Spinal cord (tissue), 10 donors: ENCODE data around the gene POT1. TPM values are rescaled to one million over a fixed set of nuclear protein-coding genes. Genes with fewer than 3 reads are reported as not detected.

ENCODE experiments used
- DNase-seq, 6 donors: peaks; one replicate each; pipeline versions ENCODE4 v3.0.0 to v3.0.0-alpha.2; 2013 to 2015; ENCODE audit warnings: low spot score in 6 of 6, low read depth in 4 of 6
- H3K27ac ChIP-seq: one replicate; pipeline ENCODE4 v1.5.1; 2013; ENCODE audit warnings: low read depth, low read length, control low read depth
- H3K27me3 ChIP-seq: one replicate; pipeline ENCODE4 v1.6.1; 2013; ENCODE audit warnings: low read length; ENCODE audit not compliant: control insufficient read depth, insufficient read depth
- H3K36me3 ChIP-seq: one replicate; pipeline ENCODE4 v1.6.1; 2013; ENCODE audit warnings: low read length; ENCODE audit not compliant: control insufficient read depth, insufficient read depth
- H3K4me1 ChIP-seq: one replicate; pipeline ENCODE4 v1.6.1; 2013; ENCODE audit warnings: low read length; ENCODE audit not compliant: control insufficient read depth, insufficient read depth
- H3K4me3 ChIP-seq: one replicate; pipeline ENCODE4 v1.5.1; 2013; ENCODE audit warnings: low read depth, low read length, control low read depth
- H3K9me3 ChIP-seq: one replicate; pipeline ENCODE4 v1.6.1; 2013; ENCODE audit warnings: low read length; ENCODE audit not compliant: control insufficient read depth, insufficient read depth
- WGBS: methylation state at CpG from one replicate; pipeline ENCODE4 v1.1.5; 2013; ENCODE audit warnings: missing lambda C conversion rate; ENCODE audit not compliant: insufficient coverage; 5-methylcytosine and 5-hydroxymethylcytosine counted together
- polyA plus RNA-seq, 2 donors: library from polyadenylated mRNA; unstranded; fragments of 120-200 nt; gene quantifications; one replicate each; pipeline ENCODE4 v1.2.1, GENCODE V29; 2013; ENCODE audit not compliant: insufficient read length in 2 of 2
- total RNA-seq, 2 donors: library from RNA; depleted of rRNA in 1 of 2; stranded (reverse); fragments of 120-200 nt in 1 of 2; fragments of >200 nt in 1 of 2; gene quantifications; one replicate each; pipeline versions ENCODE4 v1.2.3 to v1.2.4, GENCODE V29; 2013 to 2014
- donor health status: healthy.

The POT1 gene
- total and polyA plus RNA-seq, 4 donors, result 22.7 to 103 (median 39.5) TPM

DNA sequence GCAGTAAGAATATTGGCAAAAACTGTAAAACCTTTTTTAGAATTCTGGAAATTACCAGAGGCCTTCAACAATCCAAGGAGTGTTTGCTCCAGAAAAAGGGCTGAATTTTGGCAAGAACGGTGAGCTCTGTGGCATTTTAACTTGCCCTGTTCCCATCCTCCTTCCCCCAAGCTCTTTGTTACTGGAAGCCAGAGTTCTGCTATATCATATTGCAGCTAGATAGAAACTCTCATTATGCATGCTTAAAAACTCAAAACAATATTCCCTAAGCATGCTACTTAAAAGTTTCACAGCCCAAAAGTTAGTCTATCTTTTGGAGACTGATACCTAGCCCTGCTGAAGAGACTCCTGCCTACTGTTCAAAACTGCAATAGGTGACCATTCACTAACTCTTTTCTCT lies 93.5 kb downstream of the POT1 start:
- H3K27ac ChIP-seq, result no peak overlapping the region
- H3K36me3 ChIP-seq, result no peaks in the 10 kb centered on the region
- H3K9me3 ChIP-seq, result no peaks in the 10 kb centered on the region
- H3K27me3 ChIP-seq, result no peaks in the 10 kb centered on the region
- H3K4me1 ChIP-seq, result no peaks in the 10 kb centered on the region
- DNase-seq, result no peak
- WGBS, result 100% methylated on average over 1 of the region's 1 CpG
- H3K4me3 ChIP-seq, result no peak overlapping the region

DNA sequence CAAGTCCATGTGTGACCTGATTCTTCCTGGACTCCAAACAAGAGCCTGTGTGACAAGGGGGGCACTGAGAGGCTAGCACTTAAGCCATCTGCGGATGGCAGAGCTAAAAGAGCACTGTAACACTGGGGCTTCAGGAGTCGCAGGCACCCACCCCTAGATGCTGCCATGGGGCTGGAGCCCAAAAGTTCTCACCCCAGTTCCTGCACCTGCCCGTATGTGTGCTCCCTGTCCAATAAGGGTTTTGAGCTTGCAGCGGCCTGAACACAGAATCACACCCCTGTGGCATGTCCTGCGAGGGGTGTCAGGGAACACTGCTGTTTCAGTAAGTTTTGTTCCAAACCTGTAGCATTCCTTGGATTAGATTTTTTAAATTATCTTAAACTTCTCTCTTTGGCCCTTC lies 110.8 kb downstream of the POT1 start:
- WGBS, result 92% methylated on average over 5 of the region's 5 CpGs
- H3K9me3 ChIP-seq, result no peaks in the 10 kb centered on the region
- no peaks in the 10 kb centered on the region for H3K4me1 ChIP-seq
- H3K4me3 ChIP-seq, result no peak overlapping the region
- no peaks in the 10 kb centered on the region for H3K36me3 ChIP-seq
- no peak for DNase-seq
- no peak overlapping the region for H3K27ac ChIP-seq
- no peaks in the 10 kb centered on the region for H3K27me3 ChIP-seq

DNA sequence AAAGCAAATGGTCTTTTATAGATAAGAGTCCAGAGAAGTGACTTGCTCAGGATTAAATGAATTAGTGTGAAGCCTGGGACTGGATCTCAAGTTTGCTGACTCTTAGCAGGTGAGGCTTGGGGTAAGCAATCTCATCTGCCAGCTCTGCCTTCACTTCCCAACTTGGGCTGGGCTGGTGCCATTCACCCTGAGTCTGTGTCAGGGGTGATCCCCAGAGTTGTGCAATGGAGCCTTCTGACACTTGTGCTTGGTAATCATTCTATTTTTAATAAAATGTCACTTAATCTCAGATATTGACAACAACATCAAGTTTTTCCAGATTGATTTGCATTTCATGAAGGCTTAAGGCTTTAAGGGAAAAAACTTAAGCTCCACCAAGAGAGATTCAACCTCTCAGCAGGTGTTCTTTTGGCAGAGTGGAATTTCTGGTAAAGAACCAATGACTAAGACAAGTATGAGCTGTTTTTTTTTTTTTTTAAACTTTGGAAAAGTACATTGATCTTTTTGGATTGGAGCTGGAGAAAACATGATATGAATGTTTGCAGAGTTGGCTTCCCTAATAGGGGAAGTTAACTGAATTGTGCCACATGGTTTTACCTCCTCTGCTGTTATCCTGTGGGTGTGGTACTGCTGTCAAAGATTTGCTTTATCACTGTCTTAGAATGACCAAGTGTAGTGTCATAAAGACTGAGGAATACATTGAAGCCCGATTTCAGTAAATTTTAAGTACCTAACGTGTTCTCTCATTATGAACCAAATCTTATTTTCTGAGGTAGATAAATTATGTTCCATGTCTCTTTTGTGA lies 115.4 kb downstream of the POT1 start:
- H3K27me3 ChIP-seq, result no peaks in the 10 kb centered on the region

DNA sequence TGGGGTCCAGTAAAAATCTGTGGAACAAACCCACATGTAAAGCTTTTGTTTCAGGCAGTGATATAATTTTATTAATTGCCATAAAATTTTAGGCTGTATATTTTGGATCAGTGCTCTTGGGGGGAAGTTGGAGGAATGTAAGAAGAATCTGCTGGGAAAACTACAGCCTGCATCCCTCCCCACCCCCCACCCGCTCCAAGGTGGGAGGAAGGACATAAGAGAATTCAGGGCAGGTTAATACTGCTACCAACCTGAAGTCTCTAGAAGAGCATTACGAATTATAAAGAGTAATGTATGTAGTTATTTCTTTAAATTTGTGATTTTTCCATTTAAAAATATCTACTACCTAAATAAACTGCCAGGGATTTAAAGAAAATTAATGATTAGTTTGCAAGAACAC lies 116.9 kb downstream of the POT1 start:
- H3K27me3 ChIP-seq, result no peaks in the 10 kb centered on the region
- DNase-seq, result no peak
- H3K27ac ChIP-seq, result no peak overlapping the region
- no peaks in the 10 kb centered on the region for H3K4me1 ChIP-seq
- no CpG with 5 or more reads among the region's 2 CpGs for WGBS
- no peak overlapping the region for H3K4me3 ChIP-seq
- no peaks in the 10 kb centered on the region for H3K9me3 ChIP-seq
- no peaks in the 10 kb centered on the region for H3K36me3 ChIP-seq

More for the DNA sequence above, 115.4 kb downstream of the POT1 start:
- no peaks in the 10 kb centered on the region for H3K36me3 ChIP-seq
- H3K4me3 ChIP-seq, result no peak overlapping the region
- no peak for DNase-seq
- H3K9me3 ChIP-seq, result no peaks in the 10 kb centered on the region
- H3K27ac ChIP-seq, result no peak overlapping the region
- no CpG with 5 or more reads among the region's 2 CpGs for WGBS
- H3K4me1 ChIP-seq, result no peaks in the 10 kb centered on the region

DNA sequence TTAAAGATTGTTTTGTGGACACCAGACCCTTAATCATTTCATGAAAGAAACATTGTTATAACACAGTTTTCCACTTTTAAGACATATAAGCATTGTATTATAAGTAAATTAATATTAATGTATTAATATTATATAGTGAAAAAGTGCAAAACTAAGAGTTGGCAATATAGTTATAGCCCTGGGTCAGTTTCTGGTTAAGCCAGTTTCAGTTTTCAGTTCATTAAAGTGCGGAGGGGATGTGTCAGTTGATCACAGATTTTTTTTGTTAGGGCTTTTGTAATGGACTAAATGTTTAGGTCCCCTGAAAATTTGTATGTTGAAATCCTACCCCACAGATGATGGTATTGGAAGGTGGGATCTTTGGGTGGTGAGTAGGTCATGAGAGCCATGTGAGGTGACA lies 118.3 kb downstream of the POT1 start:
- Histone ChIP-seq H3K4me1 (no peaks in the 10 kb centered on the region), H3K27ac (no peak overlapping the region), H3K4me3 (no peak overlapping the region), H3K27me3 (no peaks in the 10 kb centered on the region), H3K9me3 (no peaks in the 10 kb centered on the region), H3K36me3 (no peaks in the 10 kb centered on the region)
- WGBS, result 100% methylated on average over 1 of the region's 1 CpG
- no peak for DNase-seq

DNA sequence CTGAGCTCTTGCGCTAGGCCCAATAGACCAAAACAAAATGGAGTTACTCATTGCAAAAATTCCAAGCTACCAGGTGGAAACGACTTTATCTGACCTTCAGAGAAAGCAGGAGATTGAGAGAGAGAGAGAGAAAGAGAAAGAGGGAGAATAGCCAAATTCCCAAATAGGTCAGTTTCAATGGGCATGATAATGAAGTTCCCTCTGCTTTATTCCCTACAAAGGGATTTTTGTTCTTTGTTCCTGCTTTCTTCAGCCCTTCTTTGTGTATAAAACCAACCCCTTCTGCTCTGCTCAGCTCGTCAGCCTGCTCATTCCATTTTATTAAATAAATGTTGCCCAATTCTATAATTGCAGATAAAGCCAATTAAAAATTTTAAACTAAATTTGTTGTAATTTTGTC lies 119.0 kb downstream of the POT1 start:
- Histone ChIP-seq H3K27ac (no peak overlapping the region), H3K9me3 (no peaks in the 10 kb centered on the region), H3K4me3 (no peak overlapping the region), H3K27me3 (no peaks in the 10 kb centered on the region), H3K4me1 (no peaks in the 10 kb centered on the region), H3K36me3 (no peaks in the 10 kb centered on the region)
- WGBS, result no CpG with 5 or more reads among the region's 3 CpGs
- DNase-seq, result no peak

DNA sequence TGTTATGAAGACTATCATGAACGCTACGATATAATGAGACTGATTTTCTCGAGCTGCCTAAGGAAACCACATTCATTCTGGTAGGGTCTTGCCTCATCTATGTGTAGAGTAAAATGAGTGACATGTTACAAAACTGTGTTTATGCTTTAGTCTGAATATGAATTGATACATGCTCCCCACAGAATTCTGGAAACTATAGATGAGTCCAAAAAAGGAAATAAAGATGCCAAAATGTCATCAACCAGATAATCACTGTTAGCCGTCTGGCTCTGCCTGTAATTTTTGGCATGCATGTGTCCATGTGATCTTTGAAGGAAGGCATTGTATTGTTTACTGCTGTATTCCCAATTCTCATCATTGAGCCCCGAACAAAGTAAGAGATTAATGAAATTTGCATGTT lies 121.4 kb downstream of the POT1 start:
- Histone ChIP-seq H3K4me1 (no peaks in the 10 kb centered on the region), H3K27ac (no peak overlapping the region), H3K27me3 (no peaks in the 10 kb centered on the region), H3K9me3 (no peaks in the 10 kb centered on the region), H3K4me3 (no peak overlapping the region), H3K36me3 (no peaks in the 10 kb centered on the region)
- DNase-seq, result peak in 1 of 6 donors; percentile 54
- no CpG with 5 or more reads among the region's 5 CpGs for WGBS

DNA sequence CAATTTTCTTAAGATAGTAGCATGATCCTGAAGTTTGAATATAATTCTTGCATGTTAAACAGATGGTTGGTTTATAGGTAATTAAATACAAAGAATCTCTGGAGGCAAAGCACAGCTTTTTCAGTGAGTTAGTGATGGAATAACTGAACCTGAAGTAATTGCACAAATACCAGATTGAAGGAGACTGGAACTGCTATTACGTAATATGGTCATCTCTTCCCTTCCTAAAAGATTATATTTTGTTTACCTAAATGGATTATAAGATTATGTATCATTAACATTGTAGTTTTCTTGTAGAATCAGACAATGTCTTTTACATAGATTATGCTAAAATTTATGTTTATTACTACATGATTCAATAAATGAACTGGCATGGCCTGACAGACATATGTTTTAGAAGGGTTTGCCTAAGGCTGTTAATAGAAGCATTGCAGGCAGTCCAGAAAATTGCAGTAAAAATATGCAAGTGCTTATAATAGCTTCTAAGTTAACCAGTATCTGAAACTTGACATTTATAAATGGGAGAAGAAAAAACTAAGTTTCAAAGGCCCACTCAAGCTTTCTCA lies 128.2 kb downstream of the POT1 start:
- Histone ChIP-seq H3K27ac (no peak overlapping the region), H3K9me3 (no peaks in the 10 kb centered on the region), H3K27me3 (no peaks in the 10 kb centered on the region), H3K36me3 (no peaks in the 10 kb centered on the region), H3K4me1 (no peaks in the 10 kb centered on the region), H3K4me3 (no peak overlapping the region)
- DNase-seq, result no peak
- WGBS, result no CpG with 5 or more reads among the region's 1 CpG

DNA sequence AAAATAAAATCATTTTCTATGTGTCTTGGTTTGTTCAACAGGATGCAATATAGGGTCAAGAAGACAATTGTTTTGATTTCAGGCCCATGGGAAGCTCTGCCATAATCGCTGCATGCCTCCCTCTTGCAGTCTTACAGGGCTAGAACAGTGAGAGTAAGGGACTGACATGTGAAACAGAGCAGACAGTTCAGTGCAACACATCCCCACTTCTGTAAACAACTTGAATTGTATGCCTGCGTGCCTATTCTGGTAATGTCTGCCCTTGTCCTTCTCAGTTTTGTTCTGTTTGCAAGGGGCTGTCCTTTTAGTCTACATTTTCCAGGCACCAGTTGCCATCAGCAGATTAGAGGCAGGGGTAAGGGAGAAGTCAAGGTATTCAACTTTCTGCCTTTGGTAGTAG lies 129.2 kb downstream of the POT1 start:
- H3K27ac ChIP-seq, result no peak overlapping the region
- H3K9me3 ChIP-seq, result no peaks in the 10 kb centered on the region
- DNase-seq, result no peak
- H3K27me3 ChIP-seq, result no peaks in the 10 kb centered on the region
- no peaks in the 10 kb centered on the region for H3K4me1 ChIP-seq
- no peak overlapping the region for H3K4me3 ChIP-seq
- 83% methylated on average over 1 of the region's 2 CpGs for WGBS
- H3K36me3 ChIP-seq, result no peaks in the 10 kb centered on the region

DNA sequence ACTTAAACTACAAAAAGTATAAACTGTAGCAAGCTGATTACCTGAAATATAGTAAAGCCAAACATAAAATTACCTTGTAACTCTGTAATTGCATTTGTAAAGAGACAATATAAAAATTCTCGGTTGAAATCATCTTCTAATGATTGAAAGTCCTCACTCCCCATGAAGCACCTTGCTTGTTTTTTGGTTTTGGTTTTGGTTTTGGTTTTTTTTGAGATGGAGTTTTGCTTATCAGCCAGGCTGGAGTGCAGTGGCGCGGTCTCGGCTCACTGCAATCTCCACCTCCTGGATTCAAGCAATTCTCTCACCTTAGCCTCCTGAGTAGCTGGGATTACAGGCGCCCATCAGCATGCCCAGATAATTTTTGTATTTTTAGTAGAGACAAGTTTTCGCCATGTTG lies 130.2 kb downstream of the POT1 start:
- DNase-seq, result no peak

More for the DNA sequence above, 130.2 kb downstream of the POT1 start:
- Histone ChIP-seq H3K27ac (no peak overlapping the region), H3K9me3 (no peaks in the 10 kb centered on the region), H3K36me3 (no peaks in the 10 kb centered on the region), H3K27me3 (no peaks in the 10 kb centered on the region), H3K4me1 (no peaks in the 10 kb centered on the region), H3K4me3 (no peak overlapping the region)
- WGBS, result 100% methylated on average over 1 of the region's 6 CpGs
